ENCODE results near the gene NDFIP2.

NDFIP2 gene

GRCh38 chr13:79448413-79448812, 32.5 kb upstream of the NDFIP2 start:
- Histone ChIP-seq H3K36me3 (ENCODE audit: control insufficient read depth, insufficient read depth, low read length) (no peaks in the 10 kb centered on the region), H3K9ac (ENCODE audit: low read depth, low read length) (no peak overlapping the region), H3K9me3 (ENCODE audit: control insufficient read depth, insufficient read depth, low read length) (no peaks in the 10 kb centered on the region), H3K4me1 (ENCODE audit: control insufficient read depth, insufficient read depth, low read length) (no peaks in the 10 kb centered on the region), H3K4me3 (ENCODE audit: low read depth, low read length) (no peak overlapping the region), H3K27me3 (ENCODE audit: control insufficient read depth, insufficient read depth, low read length) (no peaks in the 10 kb centered on the region)

GRCh38 chr13:79450110-79450509, 30.8 kb upstream of the NDFIP2 start:
- Histone ChIP-seq H3K4me3 (ENCODE audit: low read depth, low read length) (no peak overlapping the region), H3K4me1 (ENCODE audit: control insufficient read depth, insufficient read depth, low read length) (no peaks in the 10 kb centered on the region), H3K9me3 (ENCODE audit: control insufficient read depth, insufficient read depth, low read length) (no peaks in the 10 kb centered on the region), H3K36me3 (ENCODE audit: control insufficient read depth, insufficient read depth, low read length) (no peaks in the 10 kb centered on the region), H3K27me3 (ENCODE audit: control insufficient read depth, insufficient read depth, low read length) (no peaks in the 10 kb centered on the region), H3K9ac (ENCODE audit: low read depth, low read length) (no peak overlapping the region)

- no peak overlapping the region for H3K4me3 ChIP-seq (ENCODE audit: low read depth, low read length)
- no peaks in the 10 kb centered on the region for H3K4me1 ChIP-seq (ENCODE audit: control insufficient read depth, insufficient read depth, low read length)
- no peaks in the 10 kb centered on the region for H3K27me3 ChIP-seq (ENCODE audit: control insufficient read depth, insufficient read depth, low read length)
- no peaks in the 10 kb centered on the region for H3K36me3 ChIP-seq (ENCODE audit: control insufficient read depth, insufficient read depth, low read length)
- H3K9me3 ChIP-seq (ENCODE audit: control insufficient read depth, insufficient read depth, low read length), result no peaks in the 10 kb centered on the region
- H3K9ac ChIP-seq (ENCODE audit: low read depth, low read length), result no peak overlapping the region
Measured at GRCh38 chr13:79451500-79451962, 29.4 kb upstream of the NDFIP2 start.

GRCh38 chr13:79452239-79452913, 28.6 kb upstream of the NDFIP2 start:
- Histone ChIP-seq H3K27me3 (ENCODE audit: control insufficient read depth, insufficient read depth, low read length) (no peaks in the 10 kb centered on the region), H3K4me1 (ENCODE audit: control insufficient read depth, insufficient read depth, low read length) (no peaks in the 10 kb centered on the region), H3K9me3 (ENCODE audit: control insufficient read depth, insufficient read depth, low read length) (no peaks in the 10 kb centered on the region), H3K4me3 (ENCODE audit: low read depth, low read length) (no peak overlapping the region), H3K9ac (ENCODE audit: low read depth, low read length) (no peak overlapping the region), H3K36me3 (ENCODE audit: control insufficient read depth, insufficient read depth, low read length) (no peaks in the 10 kb centered on the region)

- Histone ChIP-seq H3K4me3 (ENCODE audit: low read depth, low read length) (no peak overlapping the region), H3K36me3 (ENCODE audit: control insufficient read depth, insufficient read depth, low read length) (no peaks in the 10 kb centered on the region), H3K4me1 (ENCODE audit: control insufficient read depth, insufficient read depth, low read length) (no peaks in the 10 kb centered on the region), H3K9me3 (ENCODE audit: control insufficient read depth, insufficient read depth, low read length) (no peaks in the 10 kb centered on the region), H3K9ac (ENCODE audit: low read depth, low read length) (no peak overlapping the region), H3K27me3 (ENCODE audit: control insufficient read depth, insufficient read depth, low read length) (no peaks in the 10 kb centered on the region)
Measured at GRCh38 chr13:79455331-79455730, 25.6 kb upstream of the NDFIP2 start.

GRCh38 chr13:79456051-79456450, 24.9 kb upstream of the NDFIP2 start:
- Histone ChIP-seq H3K27me3 (ENCODE audit: control insufficient read depth, insufficient read depth, low read length) (no peaks in the 10 kb centered on the region), H3K9me3 (ENCODE audit: control insufficient read depth, insufficient read depth, low read length) (no peaks in the 10 kb centered on the region), H3K4me1 (ENCODE audit: control insufficient read depth, insufficient read depth, low read length) (no peaks in the 10 kb centered on the region), H3K9ac (ENCODE audit: low read depth, low read length) (no peak overlapping the region), H3K36me3 (ENCODE audit: control insufficient read depth, insufficient read depth, low read length) (no peaks in the 10 kb centered on the region), H3K4me3 (ENCODE audit: low read depth, low read length) (no peak overlapping the region)

- no peak overlapping the region for H3K9ac ChIP-seq (ENCODE audit: low read depth, low read length)
- no peaks in the 10 kb centered on the region for H3K4me1 ChIP-seq (ENCODE audit: control insufficient read depth, insufficient read depth, low read length)
- no peaks in the 10 kb centered on the region for H3K9me3 ChIP-seq (ENCODE audit: control insufficient read depth, insufficient read depth, low read length)
- H3K4me3 ChIP-seq (ENCODE audit: low read depth, low read length), result no peak overlapping the region
- H3K36me3 ChIP-seq (ENCODE audit: control insufficient read depth, insufficient read depth, low read length), result no peaks in the 10 kb centered on the region
- H3K27me3 ChIP-seq (ENCODE audit: control insufficient read depth, insufficient read depth, low read length), result no peaks in the 10 kb centered on the region
Measured at GRCh38 chr13:79456656-79457365, 24.1 kb upstream of the NDFIP2 start.

GRCh38 chr13:79457390-79457789, 23.6 kb upstream of the NDFIP2 start:
- H3K36me3 ChIP-seq (ENCODE audit: control insufficient read depth, insufficient read depth, low read length), result no peaks in the 10 kb centered on the region
- H3K27me3 ChIP-seq (ENCODE audit: control insufficient read depth, insufficient read depth, low read length), result no peaks in the 10 kb centered on the region
- no peak overlapping the region for H3K4me3 ChIP-seq (ENCODE audit: low read depth, low read length)
- no peaks in the 10 kb centered on the region for H3K9me3 ChIP-seq (ENCODE audit: control insufficient read depth, insufficient read depth, low read length)
- H3K4me1 ChIP-seq (ENCODE audit: control insufficient read depth, insufficient read depth, low read length), result no peaks in the 10 kb centered on the region
- H3K9ac ChIP-seq (ENCODE audit: low read depth, low read length), result no peak overlapping the region

- Histone ChIP-seq H3K36me3 (ENCODE audit: control insufficient read depth, insufficient read depth, low read length) (no peaks in the 10 kb centered on the region), H3K9ac (ENCODE audit: low read depth, low read length) (no peak overlapping the region), H3K4me1 (ENCODE audit: control insufficient read depth, insufficient read depth, low read length) (no peaks in the 10 kb centered on the region), H3K4me3 (ENCODE audit: low read depth, low read length) (no peak overlapping the region), H3K9me3 (ENCODE audit: control insufficient read depth, insufficient read depth, low read length) (no peaks in the 10 kb centered on the region), H3K27me3 (ENCODE audit: control insufficient read depth, insufficient read depth, low read length) (no peaks in the 10 kb centered on the region)
Measured at GRCh38 chr13:79457948-79458347, 23.0 kb upstream of the NDFIP2 start.

- Histone ChIP-seq H3K4me1 (ENCODE audit: control insufficient read depth, insufficient read depth, low read length) (no peaks in the 10 kb centered on the region), H3K9ac (ENCODE audit: low read depth, low read length) (no peak overlapping the region), H3K27me3 (ENCODE audit: control insufficient read depth, insufficient read depth, low read length) (no peaks in the 10 kb centered on the region), H3K36me3 (ENCODE audit: control insufficient read depth, insufficient read depth, low read length) (no peaks in the 10 kb centered on the region), H3K9me3 (ENCODE audit: control insufficient read depth, insufficient read depth, low read length) (no peaks in the 10 kb centered on the region), H3K4me3 (ENCODE audit: low read depth, low read length) (no peak overlapping the region)
Measured at GRCh38 chr13:79458436-79458835, 22.5 kb upstream of the NDFIP2 start.

GRCh38 chr13:79459906-79460305, 21.0 kb upstream of the NDFIP2 start:
- Histone ChIP-seq H3K9ac (ENCODE audit: low read depth, low read length) (no peak overlapping the region), H3K4me1 (ENCODE audit: control insufficient read depth, insufficient read depth, low read length) (no peaks in the 10 kb centered on the region), H3K9me3 (ENCODE audit: control insufficient read depth, insufficient read depth, low read length) (no peaks in the 10 kb centered on the region)

GRCh38 chr13:79462895-79463294, 18.1 kb upstream of the NDFIP2 start:
- Histone ChIP-seq H3K4me3 (ENCODE audit: low read depth, low read length) (no peak overlapping the region), H3K36me3 (ENCODE audit: control insufficient read depth, insufficient read depth, low read length) (no peaks in the 10 kb centered on the region), H3K9me3 (ENCODE audit: control insufficient read depth, insufficient read depth, low read length) (no peaks in the 10 kb centered on the region), H3K27me3 (ENCODE audit: control insufficient read depth, insufficient read depth, low read length) (no peaks in the 10 kb centered on the region), H3K4me1 (ENCODE audit: control insufficient read depth, insufficient read depth, low read length) (no peaks in the 10 kb centered on the region), H3K9ac (ENCODE audit: low read depth, low read length) (no peak overlapping the region)

More at GRCh38 chr13:79459906-79460305, 21.0 kb upstream of the NDFIP2 start:
- H3K4me3 ChIP-seq (ENCODE audit: low read depth, low read length), result no peak overlapping the region
- H3K27me3 ChIP-seq (ENCODE audit: control insufficient read depth, insufficient read depth, low read length), result no peaks in the 10 kb centered on the region
- H3K36me3 ChIP-seq (ENCODE audit: control insufficient read depth, insufficient read depth, low read length), result no peaks in the 10 kb centered on the region

Data from iPS-15b (cell line).